Gastrocnemius medialis (tissue), 4 donors: ENCODE data around the gene ZNF605. TPM values are rescaled to one million over a fixed set of nuclear protein-coding genes. Genes with fewer than 3 reads are reported as not detected.
"Not testable (repeated sequence)": the region's sequence is repeated elsewhere in the genome, so short reads cannot be mapped to it uniquely, and the experiment has no call there.

Source experiments
- ATAC-seq, 2 donors: fragments of 150-250 bp; one replicate each; pipeline ENCODE4 v1.9.1; 2016
- DNase-seq, 2 donors: peaks; one replicate each; pipeline ENCODE4 v3.0.0-alpha.2; 2019
- H3K27ac ChIP-seq, 4 donors: fragments of 200-600 bp; sonication (generic); 1 replicate in 1 of 4; 2 replicates in 3 of 4; pipeline ENCODE4 v1.5.1; 2016 to 2018; ENCODE audit warnings: mild to moderate bottlenecking in 2 of 4, moderate library complexity in 1 of 4
- H3K27me3 ChIP-seq, 3 donors: fragments of 200-600 bp; sonication (generic) in 2 of 3; 1 replicate in 1 of 3; 2 replicates in 2 of 3; pipeline versions ENCODE4 v1.5.1 to v1.6.0; 2016 to 2019; ENCODE audit warnings: mild to moderate bottlenecking in 1 of 3, moderate library complexity in 1 of 3
- H3K36me3 ChIP-seq, 2 donors: fragments of 200-600 bp; sonication (generic) in 1 of 2; one replicate each; pipeline ENCODE4 v1.5.1; 2017 to 2018
- H3K4me1 ChIP-seq, 2 donors: fragments of 200-600 bp; sonication (generic) in 1 of 2; one replicate each; pipeline ENCODE4 v1.5.1; 2016 to 2017; ENCODE audit warnings: mild to moderate bottlenecking in 2 of 2
- H3K4me3 ChIP-seq, 4 donors: fragments of 200-600 bp; sonication (generic) in 3 of 4; 1 replicate in 1 of 4; 2 replicates in 3 of 4; pipeline ENCODE4 v1.5.1; 2016 to 2019; ENCODE audit warnings: mild to moderate bottlenecking in 2 of 4
- H3K9me3 ChIP-seq, 3 donors: fragments of 200-600 bp; sonication (generic) in 2 of 3; 1 replicate in 1 of 3; 2 replicates in 2 of 3; pipeline ENCODE4 v1.5.1; 2016 to 2019
- CTCF ChIP-seq, 5 experiments: fragments of 450-650 bp in 3 of 5; fragments of 200-600 bp in 2 of 5; sonication (generic) in 2 of 5; IDR thresholded peaks in 4 of 5; conservative IDR thresholded peaks in 1 of 5; 1 replicate in 4 of 5; 2 replicates in 1 of 5; pipeline ENCODE4 v1.5.1; 2016 to 2019; ENCODE audit warnings: antibody characterized with exemption in 5 of 5, mild to moderate bottlenecking in 3 of 5, moderate library complexity in 3 of 5
- POLR2A ChIP-seq, 2 donors: fragments of 450-650 bp; IDR thresholded peaks; one replicate each; pipeline ENCODE4 v1.6.1; 2017; ENCODE audit warnings: antibody characterized with exemption in 2 of 2, mild to moderate bottlenecking in 2 of 2, moderate library complexity in 2 of 2
- in situ Hi-C, 4 donors: fragments of 200-750 bp; cut with MboI; loops; one replicate each; pipeline versions ENCODE4 v1.15.0 to v1.8.0; 2017; ENCODE audit warnings: low sequenced_read_pairs in 4 of 4
- intact Hi-C: fragments of 100-400 bp; cut with DNase I; formaldehyde crosslinking; loops from one replicate; pipeline ENCODE4 v1.15.1; 2023; ENCODE audit warnings: low total_unique reads
- total RNA-seq, 4 donors: library from RNA; depleted of rRNA; stranded (reverse); fragments of >200 nt; gene quantifications; one replicate each; pipeline versions ENCODE4 v1.1.0 to v1.2.3, GENCODE V29; 2016

ZNF605 gene
- total RNA-seq, 4 donors from 2014 or later: 2.1 to 4.6 (median 2.2) TPM

GRCh38 chr12:132888852-132889251 is 67.3 kb downstream of the ZNF605 start:
- no peak for DNase-seq
- intact Hi-C loops: loop anchor here (2.0 to 5.0 kb wide), 4 partner anchors 62 to 242 kb away; partner anchors contain the start of genes GOLGA3, ZNF10, ZNF26 and ZNF605
- in situ Hi-C loops: no loop called here
- peak overlapping the region in 1 of 4 donors; percentile 89 for H3K4me3 ChIP-seq
- TF ChIP-seq CTCF (IDR thresholded peaks at IDR 0.05 in 4 of 5, conservative IDR thresholded peaks at IDR 0.05 in 1 of 5): no peak
- TF ChIP-seq POLR2A (IDR thresholded peaks at IDR 0.05): no peak
- no peaks in the 10 kb centered on the region for H3K27me3 ChIP-seq
- no peak for ATAC-seq
- H3K9me3 ChIP-seq: peaks cover 0 to 4% (median 0%) of the 10 kb centered on the region in 3 donors
- peak overlapping the region in 1 of 4 donors; percentile 93 for H3K27ac ChIP-seq
- peaks cover 0 to 15% of the 10 kb centered on the region in 2 donors for H3K36me3 ChIP-seq
- H3K4me1 ChIP-seq: peaks cover 4 to 7% of the 10 kb centered on the region in 2 donors

DNA sequence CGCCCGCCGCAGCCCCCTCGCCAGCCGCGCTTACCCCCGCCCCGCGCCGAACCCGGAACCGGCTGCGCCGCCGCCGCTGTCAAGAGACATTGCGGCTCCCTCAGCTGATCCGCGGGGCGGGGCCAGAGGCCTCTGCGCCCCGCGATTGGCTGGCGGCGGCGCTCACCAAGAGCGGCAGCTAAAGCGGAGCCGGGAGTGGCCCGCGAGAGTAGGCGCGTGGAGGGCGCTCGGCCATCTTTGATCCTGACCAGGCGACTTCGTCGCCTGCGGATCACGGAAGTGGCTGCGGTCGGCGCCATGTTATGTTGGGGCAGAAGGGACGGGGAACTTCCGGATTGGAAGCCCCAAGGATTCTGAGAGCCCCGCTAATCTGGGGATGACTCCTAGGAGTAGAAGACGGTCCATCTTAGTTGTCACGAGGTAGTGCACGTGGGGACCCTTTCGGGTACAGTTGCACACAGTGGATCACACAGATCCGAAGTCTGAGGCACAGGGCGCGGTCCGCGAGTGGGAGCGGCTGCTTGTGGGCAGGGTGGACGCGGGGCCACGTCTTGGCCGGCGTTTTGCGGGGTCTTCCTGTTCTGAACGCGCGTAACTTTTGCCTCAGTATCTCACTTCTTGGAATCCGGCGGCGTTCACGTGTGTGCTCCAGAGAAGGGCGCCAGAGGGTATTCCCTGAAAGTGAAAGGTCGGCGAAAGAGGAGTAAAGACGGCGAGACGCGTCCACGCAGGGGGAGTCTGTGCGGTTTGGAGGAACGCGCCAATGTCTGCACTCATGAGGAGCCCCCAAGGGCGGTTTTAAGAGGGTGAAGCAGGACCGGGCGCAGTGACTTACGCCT is 68.4 kb downstream of the ZNF605 start, which contains the start of gene CHFR:
TSS of gene CHFR (minus strand) at position 93 of the 839 bp plus-strand sequence. CDS start 277 bp downstream, outside the sequence.
- TF ChIP-seq POLR2A (IDR thresholded peaks at IDR 0.05): peak; percentile 44 to 54
- TF ChIP-seq CTCF (IDR thresholded peaks at IDR 0.05 in 4 of 5, conservative IDR thresholded peaks at IDR 0.05 in 1 of 5): no peak
- Histone ChIP-seq H3K27ac (peak within 1 kb of the TSS; percentile 85 to 93 (median 91)), H3K27me3 (no peaks in the 10 kb centered on the region), H3K4me1 (peaks cover 4 to 7% of the 10 kb centered on the region in 2 donors), H3K36me3 (peaks cover 0 to 19% of the 10 kb centered on the region in 2 donors), H3K4me3 (peak within 1 kb of the TSS; percentile 73 to 91 (median 84)), H3K9me3 (peaks cover 0 to 4% (median 0%) of the 10 kb centered on the region in 3 donors)
- peak; percentile 84 to 91 for DNase-seq
- intact Hi-C loops: loop anchor here (1.0 to 5.0 kb wide), 6 partner anchors 60 to 243 kb away; partner anchors contain the start of genes GOLGA3, ZNF10, ZNF140 and ZNF26
- peak; percentile 97 for ATAC-seq
- in situ Hi-C loops: no loop called here

GRCh38 chr12:132886529-132887477 is 69.3 kb downstream of the ZNF605 start:
- intact Hi-C loops (loop anchor here (1.0 to 5.0 kb wide), 4 partner anchors 60 to 193 kb away; partner anchors contain the start of genes GOLGA3, ZNF140, ZNF605 and ZNF84), in situ Hi-C loops (no loop called here)
- Histone ChIP-seq H3K9me3 (peaks cover 0 to 2% (median 0%) of the 10 kb centered on the region in 3 donors), H3K4me1 (peaks cover 4 to 7% of the 10 kb centered on the region in 2 donors), H3K27me3 (no peaks in the 10 kb centered on the region), H3K27ac (peak overlapping the region; percentile 59 to 91 (median 64)), H3K4me3 (peak overlapping the region; percentile 68 to 91 (median 70)), H3K36me3 (peaks cover 0 to 19% of the 10 kb centered on the region in 2 donors)
- TF ChIP-seq POLR2A (IDR thresholded peaks at IDR 0.05) (no peak), CTCF (IDR thresholded peaks at IDR 0.05 in 4 of 5, conservative IDR thresholded peaks at IDR 0.05 in 1 of 5) (no peak)
- DNase-seq (no peak), ATAC-seq (peak in 1 of 2 donors; percentile 32)

DNA sequence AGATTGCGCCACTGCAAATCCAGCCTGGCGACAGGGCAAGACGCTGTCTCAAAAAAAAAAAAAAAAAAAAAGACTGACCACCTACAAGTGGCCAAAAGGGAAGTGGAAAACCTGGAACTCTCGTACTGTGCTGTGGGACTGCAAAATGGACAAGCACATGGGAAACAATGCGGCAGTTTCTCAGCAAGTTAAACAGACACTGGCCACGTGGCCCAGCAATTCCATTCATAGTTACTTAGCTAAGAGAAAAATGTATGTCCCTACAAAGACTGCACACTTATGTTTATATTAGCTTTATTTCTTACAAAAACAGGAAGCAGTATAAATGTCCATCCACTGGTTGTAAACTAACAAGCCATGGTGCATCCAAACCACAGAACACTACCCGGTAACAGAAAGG is 74.3 kb downstream of the ZNF605 start:
- Histone ChIP-seq H3K27ac (no peak overlapping the region), H3K36me3 (peaks cover 0 to 25% of the 10 kb centered on the region in 2 donors), H3K27me3 (no peaks in the 10 kb centered on the region), H3K9me3 (no peaks in the 10 kb centered on the region), H3K4me1 (peaks cover 0 to 4% of the 10 kb centered on the region in 2 donors), H3K4me3 (no peak overlapping the region)
- DNase-seq: no peak
- intact Hi-C loops (loop anchor here (2.0 kb wide), 1 partner anchor 23 kb away; no protein-coding TSS in a partner anchor), in situ Hi-C loops (no loop called here)
- ATAC-seq: no peak
- TF ChIP-seq POLR2A (IDR thresholded peaks at IDR 0.05) (no peak), CTCF (IDR thresholded peaks at IDR 0.05 in 4 of 5, conservative IDR thresholded peaks at IDR 0.05 in 1 of 5) (no peak)

DNA sequence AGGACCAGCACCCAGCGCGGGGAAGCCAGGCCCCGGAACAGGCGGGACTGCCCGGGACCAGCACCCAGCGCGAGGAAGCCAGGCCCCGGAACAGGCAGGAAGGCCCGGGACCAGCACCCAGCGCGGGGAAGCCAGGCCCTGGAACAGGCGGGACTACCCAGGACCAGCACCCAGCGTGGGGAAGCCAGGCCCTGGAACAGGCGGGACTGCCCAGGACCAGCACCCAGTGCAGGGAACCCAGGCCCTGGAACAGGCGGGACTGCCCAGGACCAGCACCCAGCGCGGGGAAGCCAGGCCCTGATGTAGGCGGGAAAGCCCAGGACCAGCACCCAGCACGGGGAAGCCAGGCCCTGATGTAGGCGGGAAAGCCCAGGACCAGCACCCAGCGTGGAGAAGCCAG is 81.5 kb downstream of the ZNF605 start:
- DNase-seq, H3K9me3 ChIP-seq, H3K4me1 ChIP-seq, in situ Hi-C loops, H3K27ac ChIP-seq, H3K27me3 ChIP-seq, ATAC-seq, H3K4me3 ChIP-seq, intact Hi-C loops: not testable (repeated sequence)
- H3K36me3 ChIP-seq: peaks cover 0 to 55% of the 10 kb centered on the region in 2 donors
